Measurements from ENCODE around the gene NR1D1. TPM values are rescaled to one million over a fixed set of nuclear protein-coding genes. Genes with fewer than 3 reads are reported as not detected.

The NR1D1 gene
- total and polyA plus RNA-seq, 3 donors from 2014 or later, result 9.8 to 23.6 (median 14.4) TPM

- H3K4me1 ChIP-seq, result peaks cover 38% of the 10 kb centered on the region
- H3K27me3 ChIP-seq, result no peaks in the 10 kb centered on the region
- no peaks in the 10 kb centered on the region for H3K9me3 ChIP-seq
- no peak overlapping the region for H3K27ac ChIP-seq
- no peak for TF ChIP-seq POLR2A (IDR thresholded peaks at IDR 0.05)
- TF ChIP-seq, protein P1, sequence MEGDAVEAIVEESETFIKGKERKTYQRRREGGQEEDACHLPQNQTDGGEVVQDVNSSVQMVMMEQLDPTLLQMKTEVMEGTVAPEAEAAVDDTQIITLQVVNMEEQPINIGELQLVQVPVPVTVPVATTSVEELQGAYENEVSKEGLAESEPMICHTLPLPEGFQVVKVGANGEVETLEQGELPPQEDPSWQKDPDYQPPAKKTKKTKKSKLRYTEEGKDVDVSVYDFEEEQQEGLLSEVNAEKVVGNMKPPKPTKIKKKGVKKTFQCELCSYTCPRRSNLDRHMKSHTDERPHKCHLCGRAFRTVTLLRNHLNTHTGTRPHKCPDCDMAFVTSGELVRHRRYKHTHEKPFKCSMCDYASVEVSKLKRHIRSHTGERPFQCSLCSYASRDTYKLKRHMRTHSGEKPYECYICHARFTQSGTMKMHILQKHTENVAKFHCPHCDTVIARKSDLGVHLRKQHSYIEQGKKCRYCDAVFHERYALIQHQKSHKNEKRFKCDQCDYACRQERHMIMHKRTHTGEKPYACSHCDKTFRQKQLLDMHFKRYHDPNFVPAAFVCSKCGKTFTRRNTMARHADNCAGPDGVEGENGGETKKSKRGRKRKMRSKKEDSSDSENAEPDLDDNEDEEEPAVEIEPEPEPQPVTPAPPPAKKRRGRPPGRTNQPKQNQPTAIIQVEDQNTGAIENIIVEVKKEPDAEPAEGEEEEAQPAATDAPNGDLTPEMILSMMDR (IDR thresholded peaks at IDR 0.05), result no peak
- intact Hi-C loops (cut with DNase I; ENCODE audit: low total_unique reads), result no loop called here
- 83 to 86% methylated on average over 8 to 11 of the region's 11 CpGs for WGBS, 2 donors
- no peaks in the 10 kb centered on the region for H3K36me3 ChIP-seq (ENCODE audit: low read depth, missing control alignments)
- H3K4me3 ChIP-seq, result no peak overlapping the region
- DNase-seq, result no peak
Observed at GRCh38 chr17:40060887-40061608, 39.3 kb downstream of the NR1D1 start.

DNA sequence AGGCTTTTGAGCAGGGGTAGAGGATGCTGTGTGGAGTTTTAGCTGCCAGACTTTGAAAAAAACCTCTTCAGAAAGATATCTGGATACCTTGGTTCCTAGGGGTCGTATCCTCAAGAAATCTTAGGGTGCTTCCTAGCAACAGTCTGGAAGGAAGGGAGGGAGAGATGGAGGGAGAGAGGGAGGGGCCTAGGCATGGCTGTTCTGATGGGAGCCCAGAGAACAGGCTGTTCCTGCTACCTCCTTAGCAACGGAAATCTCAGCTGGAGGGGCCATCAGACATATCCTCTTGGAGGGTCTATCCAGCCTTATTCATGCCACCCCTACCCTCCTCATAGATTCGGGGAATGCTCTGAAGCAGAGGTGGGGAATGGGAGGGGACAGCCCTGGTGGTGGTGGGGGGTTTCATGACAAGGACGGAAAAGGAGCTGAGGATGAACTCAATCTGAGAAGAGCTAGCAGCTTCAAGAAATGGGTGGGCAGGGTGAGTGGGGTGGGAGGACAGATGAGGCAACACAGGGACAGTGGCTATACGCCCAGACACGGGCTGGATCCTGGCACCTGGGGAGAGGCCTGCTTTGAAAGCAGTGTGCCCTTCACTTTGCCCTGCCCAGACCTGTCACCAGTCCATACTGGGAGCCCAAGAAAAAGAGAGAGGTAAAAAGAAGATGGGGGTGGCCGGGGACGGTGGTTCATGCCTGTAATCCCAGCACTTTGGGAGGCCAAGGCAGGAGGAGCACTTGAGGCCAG, 40.5 kb downstream of the NR1D1 start:
- no peak for DNase-seq
- H3K4me3 ChIP-seq, result no peak overlapping the region
- no peaks in the 10 kb centered on the region for H3K27me3 ChIP-seq
- TF ChIP-seq, protein P1 (IDR thresholded peaks at IDR 0.05), result no peak
- no peak for TF ChIP-seq POLR2A (IDR thresholded peaks at IDR 0.05)
- 61 to 70% methylated on average over 8 of the region's 8 CpGs for WGBS, 2 donors
- H3K36me3 ChIP-seq (ENCODE audit: low read depth, missing control alignments), result no peaks in the 10 kb centered on the region
- H3K9me3 ChIP-seq, result no peaks in the 10 kb centered on the region
- peak overlapping the region in 1 of 2 donors; percentile 24 for H3K27ac ChIP-seq
- intact Hi-C loops (cut with DNase I; ENCODE audit: low total_unique reads), result no loop called here
- H3K4me1 ChIP-seq, result peaks cover 27% of the 10 kb centered on the region

GRCh38 chr17:40058865-40059264, 41.5 kb downstream of the NR1D1 start:
- Histone ChIP-seq H3K4me1 (peaks cover 17% of the 10 kb centered on the region), H3K9me3 (no peaks in the 10 kb centered on the region), H3K27me3 (no peaks in the 10 kb centered on the region), H3K36me3 (ENCODE audit: low read depth, missing control alignments) (no peaks in the 10 kb centered on the region), H3K27ac (peak overlapping the region; percentile 55 to 80), H3K4me3 (no peak overlapping the region)
- 92 to 100% methylated on average over 1 of the region's 1 CpG for WGBS, 2 donors
- no peak for TF ChIP-seq POLR2A (IDR thresholded peaks at IDR 0.05)
- TF ChIP-seq, protein P1 (IDR thresholded peaks at IDR 0.05), result no peak
- intact Hi-C loops (cut with DNase I; ENCODE audit: low total_unique reads), result no loop called here
- no peak for DNase-seq

- H3K36me3 ChIP-seq (ENCODE audit: low read depth, missing control alignments), result no peaks in the 10 kb centered on the region
- 49 to 57% methylated on average over 8 of the region's 8 CpGs for WGBS, 2 donors
- peaks cover 19% of the 10 kb centered on the region for H3K4me1 ChIP-seq
- peak overlapping the region; percentile 55 to 80 for H3K27ac ChIP-seq
- intact Hi-C loops (cut with DNase I; ENCODE audit: low total_unique reads), result no loop called here
- no peaks in the 10 kb centered on the region for H3K27me3 ChIP-seq
- H3K9me3 ChIP-seq, result no peaks in the 10 kb centered on the region
- DNase-seq, result no peak
- H3K4me3 ChIP-seq, result no peak overlapping the region
- no peak for TF ChIP-seq POLR2A (IDR thresholded peaks at IDR 0.05)
- TF ChIP-seq, protein P1 (IDR thresholded peaks at IDR 0.05), result no peak
Observed at GRCh38 chr17:40058186-40058784, 42.1 kb downstream of the NR1D1 start.

Measured in testis (tissue), 3 donors.